LNCaP clone FGC (cell line): Measurements from ENCODE around the gene HPS5.

Experiments used
- DNase-seq: peaks from one replicate; pipeline ENCODE4 v3.0.0-alpha.2; 2011; ENCODE audit warnings: low read depth
- H3K4me3 ChIP-seq: 2 replicates; pipeline ENCODE4 v1.5.1; 2011; ENCODE audit warnings: mild to moderate bottlenecking, low read depth, low read length, control low read depth
- CTCF ChIP-seq: IDR thresholded peaks from 2 replicates; pipeline ENCODE4 v1.5.1; 2012; ENCODE audit warnings: mild to moderate bottlenecking; ENCODE audit not compliant: control insufficient read depth, insufficient read depth; ENCODE audit errors: extremely low read depth

HPS5 gene

GRCh38 chr11:18364495-18365073 lies 42.6 kb upstream of the HPS5 start:
- DNase-seq = no peak
- no peak overlapping the region for H3K4me3 ChIP-seq
- TF ChIP-seq CTCF = no peak

GRCh38 chr11:18361154-18361553 lies 39.2 kb upstream of the HPS5 start:
- no peak for DNase-seq
- no peak for TF ChIP-seq CTCF
- H3K4me3 ChIP-seq = no peak overlapping the region

- no peak for DNase-seq
- no peak for TF ChIP-seq CTCF
- no peak overlapping the region for H3K4me3 ChIP-seq
Measured at GRCh38 chr11:18358646-18359045, 36.7 kb upstream of the HPS5 start.

- no peak overlapping the region for H3K4me3 ChIP-seq
- no peak for TF ChIP-seq CTCF
- DNase-seq = no peak
Measured at GRCh38 chr11:18352581-18352980, 30.6 kb upstream of the HPS5 start.

- H3K4me3 ChIP-seq = no peak overlapping the region
- DNase-seq = no peak
- no peak for TF ChIP-seq CTCF
Measured at GRCh38 chr11:18347471-18348125, 25.7 kb upstream of the HPS5 start.

GRCh38 chr11:18332891-18333290 lies 11.0 kb upstream of the HPS5 start:
- H3K4me3 ChIP-seq = no peak overlapping the region
- DNase-seq = no peak
- no peak for TF ChIP-seq CTCF

- no peak for DNase-seq
- H3K4me3 ChIP-seq = no peak overlapping the region
- no peak for TF ChIP-seq CTCF
Measured at GRCh38 chr11:18332302-18332701, 10.4 kb upstream of the HPS5 start.
